Natural killer cell (primary cell): ENCODE results near the gene MICALL2. TPM values are rescaled to one million over a fixed set of nuclear protein-coding genes. Genes with fewer than 3 reads are reported as not detected.

ENCODE experiments used
- ATAC-seq, 3 donors: fragments of 150-1000 bp in 2 of 3; fragments of 200-7000 bp in 1 of 3; cut with Tn5 transposase; 1 replicate in 1 of 3; 2 replicates in 2 of 3; pipeline ENCODE4 v1.10.0; 2021; ENCODE audit warnings: mild to moderate bottlenecking in 2 of 3, moderate library complexity in 2 of 3
- DNase-seq, 2 donors: peaks; one replicate each; pipeline versions ENCODE4 v3.0.0 to v3.0.0-alpha.2; 2013 to 2021; ENCODE audit warnings: mixed read lengths in 1 of 2
- H3K27ac ChIP-seq: one replicate; pipeline ENCODE4 v1.5.1; 2013; ENCODE audit warnings: mild to moderate bottlenecking, low read length
- H3K27me3 ChIP-seq: one replicate; pipeline ENCODE4 v1.6.1; 2013; ENCODE audit warnings: low read length; ENCODE audit not compliant: control insufficient read depth, insufficient read depth
- H3K36me3 ChIP-seq: one replicate; pipeline ENCODE4 v1.6.1; 2013; ENCODE audit warnings: low read length; ENCODE audit not compliant: control insufficient read depth, insufficient read depth
- H3K4me1 ChIP-seq: one replicate; pipeline ENCODE4 v1.6.1; 2013; ENCODE audit warnings: low read length; ENCODE audit not compliant: control insufficient read depth, insufficient read depth
- H3K4me3 ChIP-seq: one replicate; pipeline ENCODE4 v1.5.1; 2013; ENCODE audit warnings: low read length
- H3K9me3 ChIP-seq: one replicate; pipeline ENCODE4 v1.6.1; 2013; ENCODE audit warnings: low read length; ENCODE audit not compliant: control insufficient read depth, insufficient read depth
- H3K27ac Mint-ChIP-seq, 2 donors: one replicate each; pipeline ENCODE4 v1.8.0; 2022; ENCODE audit warnings: mild to moderate bottlenecking in 2 of 2, mixed read lengths in 2 of 2, moderate library complexity in 1 of 2
- H3K27me3 Mint-ChIP-seq, 2 donors: one replicate each; pipeline ENCODE4 v1.8.0; 2022; ENCODE audit warnings: low read depth in 2 of 2, mixed read lengths in 2 of 2
- H3K36me3 Mint-ChIP-seq: one replicate; pipeline ENCODE4 v1.8.0; 2022; ENCODE audit warnings: mixed read lengths
- H3K4me1 Mint-ChIP-seq, 2 donors: one replicate each; pipeline ENCODE4 v1.8.0; 2022; ENCODE audit warnings: mixed read lengths in 2 of 2
- H3K4me3 Mint-ChIP-seq: one replicate; pipeline ENCODE4 v1.8.0; 2022; ENCODE audit warnings: mild to moderate bottlenecking, moderate library complexity, mixed read lengths
- H3K9me3 Mint-ChIP-seq, 2 donors: one replicate each; pipeline ENCODE4 v1.8.0; 2022; ENCODE audit warnings: mixed read lengths in 2 of 2
- WGBS: methylation state at CpG from one replicate; pipeline ENCODE4 v1.1.7; 2013; ENCODE audit warnings: missing lambda C conversion rate; ENCODE audit not compliant: insufficient coverage; 5-methylcytosine and 5-hydroxymethylcytosine counted together
- intact Hi-C: fragments of 100-400 bp; cut with micrococcal nuclease; formaldehyde crosslinking; loops from one replicate; pipeline ENCODE4 v1.14.2; 2022
- total RNA-seq, 4 donors: library from RNA; stranded (reverse); fragments of 120-200 nt in 1 of 4; gene quantifications; one replicate each; pipeline versions ENCODE4 v1.2.3 to v1.2.4, GENCODE V29; 2013 to 2022
- TF ChIP-seq, protein P1 (sequence below): fragments of 200-600 bp; IDR thresholded peaks from one replicate; pipeline ENCODE4 v1.8.0; 2022; ENCODE audit warnings: antibody characterized with exemption

MICALL2 gene
- total RNA-seq, 3 donors from 2014 or later (not counting 1 experiment from before 2014, with no cell fraction given) = 2.5 to 4.4 (median 2.8) TPM

DNA sequence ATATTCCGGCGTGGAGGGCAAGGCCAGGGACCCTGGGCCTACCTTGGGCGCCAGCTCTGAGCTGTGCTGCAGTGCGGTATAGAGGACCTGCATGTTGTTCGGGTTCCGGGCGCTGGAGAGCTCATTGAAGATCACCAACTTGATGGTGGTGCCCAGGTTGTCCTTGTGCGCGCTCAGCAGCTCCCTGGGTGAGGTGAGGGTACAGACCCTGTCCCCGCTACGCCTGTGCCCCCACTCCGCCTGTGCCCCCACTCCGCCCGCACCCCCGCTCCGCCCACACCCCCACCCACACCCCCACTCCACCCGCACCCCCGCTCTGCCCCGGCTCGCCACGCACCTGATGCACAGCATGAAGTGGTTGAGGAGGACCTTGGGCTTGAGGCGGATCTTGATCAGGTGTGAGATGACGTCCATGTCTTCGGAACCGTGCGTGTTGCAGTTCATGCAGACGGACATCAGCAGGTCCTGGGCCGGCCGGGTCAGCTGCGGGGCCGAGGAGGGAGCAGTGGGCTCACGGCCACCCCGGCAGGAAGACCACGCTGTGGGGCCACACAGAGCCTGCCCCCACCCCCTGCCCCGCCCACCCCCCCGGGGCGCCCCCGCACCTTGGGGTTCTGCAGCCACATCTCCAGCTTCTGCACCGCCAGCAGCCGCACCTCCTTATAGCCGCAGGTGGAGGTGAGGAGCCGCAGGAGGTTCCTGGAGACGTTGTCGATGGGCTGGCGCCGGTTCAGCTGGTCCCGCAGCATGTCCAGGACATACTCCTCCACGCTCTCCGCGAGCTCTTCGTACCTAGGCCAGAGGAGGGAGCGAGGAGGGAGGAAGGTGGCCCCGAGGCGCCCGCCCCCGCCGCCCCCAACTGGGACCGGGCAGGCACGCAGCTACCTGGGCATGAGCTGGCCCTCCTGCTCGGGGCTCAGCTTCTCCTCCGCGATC, 39.4 kb upstream of the MICALL2 start:
- H3K4me3 ChIP-seq = no peak overlapping the region
- H3K27ac ChIP-seq = no peak overlapping the region
- peaks cover 30% of the 10 kb centered on the region for H3K36me3 ChIP-seq
- H3K27me3 ChIP-seq = no peaks in the 10 kb centered on the region
- TF ChIP-seq, protein P1, sequence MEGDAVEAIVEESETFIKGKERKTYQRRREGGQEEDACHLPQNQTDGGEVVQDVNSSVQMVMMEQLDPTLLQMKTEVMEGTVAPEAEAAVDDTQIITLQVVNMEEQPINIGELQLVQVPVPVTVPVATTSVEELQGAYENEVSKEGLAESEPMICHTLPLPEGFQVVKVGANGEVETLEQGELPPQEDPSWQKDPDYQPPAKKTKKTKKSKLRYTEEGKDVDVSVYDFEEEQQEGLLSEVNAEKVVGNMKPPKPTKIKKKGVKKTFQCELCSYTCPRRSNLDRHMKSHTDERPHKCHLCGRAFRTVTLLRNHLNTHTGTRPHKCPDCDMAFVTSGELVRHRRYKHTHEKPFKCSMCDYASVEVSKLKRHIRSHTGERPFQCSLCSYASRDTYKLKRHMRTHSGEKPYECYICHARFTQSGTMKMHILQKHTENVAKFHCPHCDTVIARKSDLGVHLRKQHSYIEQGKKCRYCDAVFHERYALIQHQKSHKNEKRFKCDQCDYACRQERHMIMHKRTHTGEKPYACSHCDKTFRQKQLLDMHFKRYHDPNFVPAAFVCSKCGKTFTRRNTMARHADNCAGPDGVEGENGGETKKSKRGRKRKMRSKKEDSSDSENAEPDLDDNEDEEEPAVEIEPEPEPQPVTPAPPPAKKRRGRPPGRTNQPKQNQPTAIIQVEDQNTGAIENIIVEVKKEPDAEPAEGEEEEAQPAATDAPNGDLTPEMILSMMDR = no peak
- DNase-seq (no peak), ATAC-seq (no peak)
- Mint-ChIP-seq H3K27ac (no peak overlapping the region), H3K4me1 (peaks cover 27 to 30% of the 10 kb centered on the region in 2 donors), H3K4me3 (no peak overlapping the region), H3K9me3 (no peaks in the 10 kb centered on the region), H3K27me3 (no peaks in the 10 kb centered on the region), H3K36me3 (no peaks in the 10 kb centered on the region)
- H3K4me1 ChIP-seq = peaks cover 17% of the 10 kb centered on the region
- H3K9me3 ChIP-seq = no peaks in the 10 kb centered on the region
- 96% methylated on average over 55 of the region's 62 CpGs for WGBS
- intact Hi-C loops = no loop called here

DNA sequence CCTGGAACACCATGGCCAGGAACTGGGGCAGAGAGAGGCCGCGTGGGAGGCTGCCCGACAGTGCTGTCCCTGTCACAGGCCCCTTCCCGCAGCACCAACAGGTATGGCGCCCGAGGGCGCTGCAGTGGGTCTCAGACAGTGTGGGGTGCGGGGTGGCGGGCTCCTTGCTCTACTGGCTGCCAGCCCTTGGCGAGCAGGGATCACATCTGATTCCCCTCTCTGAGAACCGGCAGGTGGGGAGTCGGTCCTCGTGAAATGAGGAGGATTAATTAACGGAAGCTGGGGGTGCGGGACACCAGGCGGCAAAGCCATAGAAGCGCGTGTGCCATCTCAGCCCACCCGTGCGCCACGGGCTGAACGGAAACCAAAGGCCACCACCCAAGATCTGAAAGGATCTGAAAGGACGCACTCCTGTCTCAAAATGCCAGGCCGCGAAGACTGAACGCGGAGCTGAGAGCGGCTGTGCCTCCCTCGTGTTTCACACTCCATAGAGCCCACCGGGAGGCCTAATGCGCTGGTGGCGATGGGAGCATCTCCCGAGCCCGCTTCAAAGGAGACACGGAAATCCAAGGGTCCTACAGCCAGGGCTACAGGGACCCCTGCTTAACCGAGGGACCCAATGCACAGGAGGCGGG, 38.1 kb upstream of the MICALL2 start:
- DNase-seq (no peak), ATAC-seq (no peak)
- no peaks in the 10 kb centered on the region for H3K27me3 Mint-ChIP-seq
- Histone ChIP-seq H3K36me3 (peaks cover 27% of the 10 kb centered on the region), H3K27ac (no peak overlapping the region), H3K4me1 (peaks cover 4% of the 10 kb centered on the region), H3K9me3 (no peaks in the 10 kb centered on the region), H3K27me3 (no peaks in the 10 kb centered on the region), H3K4me3 (no peak overlapping the region)
- no peak overlapping the region for H3K27ac Mint-ChIP-seq
- intact Hi-C loops = no loop called here
- H3K9me3 Mint-ChIP-seq = no peaks in the 10 kb centered on the region
- TF ChIP-seq, protein P1 = no peak
- WGBS = 95% methylated on average over 37 of the region's 37 CpGs
- no peaks in the 10 kb centered on the region for H3K36me3 Mint-ChIP-seq
- H3K4me1 Mint-ChIP-seq = peaks cover 15 to 18% of the 10 kb centered on the region in 2 donors
- no peak overlapping the region for H3K4me3 Mint-ChIP-seq

DNA sequence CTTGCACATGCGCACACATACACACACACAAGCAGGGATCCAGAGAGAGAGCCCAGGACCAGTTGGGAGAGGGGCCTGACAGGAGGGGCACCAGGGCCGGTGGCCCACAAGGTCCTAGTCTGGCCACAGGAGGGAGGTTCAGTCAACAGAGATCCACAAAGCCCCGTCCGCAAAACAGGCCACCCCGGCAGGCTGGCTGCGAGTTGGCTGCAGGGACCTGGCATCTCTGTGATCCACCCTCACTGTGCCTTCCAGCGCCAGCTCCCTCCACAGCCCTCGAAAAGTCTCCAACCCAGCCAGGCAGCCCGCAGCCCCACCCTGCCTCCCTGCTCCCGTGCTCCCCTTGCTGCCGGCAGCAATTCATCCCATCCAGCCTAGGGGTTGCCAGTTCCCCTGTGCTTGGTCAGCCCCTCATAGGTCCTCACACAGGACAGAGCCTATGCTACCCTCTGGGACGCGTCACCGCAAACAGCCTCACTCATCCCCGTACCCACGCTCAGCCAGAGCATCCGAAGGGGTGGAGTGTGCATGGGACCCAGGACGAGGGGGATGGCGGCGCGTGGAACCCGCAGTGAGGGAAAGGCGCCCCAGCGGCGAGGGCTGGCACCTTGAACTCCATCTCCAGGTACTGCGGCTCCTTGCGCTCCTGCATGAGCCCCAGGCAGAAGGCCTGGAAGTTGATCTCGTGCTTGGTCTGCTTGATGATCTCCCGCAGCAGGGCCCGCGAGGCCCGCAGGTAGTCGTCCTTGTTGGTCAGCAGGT, 37.4 kb upstream of the MICALL2 start:
- WGBS = 96% methylated on average over 33 of the region's 33 CpGs
- H3K4me1 Mint-ChIP-seq = peaks cover 8 to 11% of the 10 kb centered on the region in 2 donors
- no peak overlapping the region for H3K4me3 Mint-ChIP-seq
- Histone ChIP-seq H3K36me3 (peaks cover 31% of the 10 kb centered on the region), H3K27ac (no peak overlapping the region), H3K4me1 (no peaks in the 10 kb centered on the region), H3K4me3 (no peak overlapping the region), H3K27me3 (no peaks in the 10 kb centered on the region), H3K9me3 (no peaks in the 10 kb centered on the region)
- H3K9me3 Mint-ChIP-seq = no peaks in the 10 kb centered on the region
- H3K27me3 Mint-ChIP-seq = no peaks in the 10 kb centered on the region
- no peaks in the 10 kb centered on the region for H3K36me3 Mint-ChIP-seq
- intact Hi-C loops = no loop called here
- DNase-seq (no peak), ATAC-seq (no peak)
- no peak overlapping the region for H3K27ac Mint-ChIP-seq
- TF ChIP-seq, protein P1 = no peak
